CD4-positive, CD25-positive, alpha-beta regulatory T cell (primary cell): Measurements from ENCODE around the gene MALAT1. TPM values are rescaled to one million over a fixed set of nuclear protein-coding genes. Genes with fewer than 3 reads are reported as not detected.

ENCODE experiments used
- ATAC-seq, 2 donors: fragments of 150-1000 bp; cut with Tn5 transposase; one replicate each; pipeline ENCODE4 v1.10.0; 2021; ENCODE audit warnings: low read depth in 2 of 2, moderate number of reproducible peaks in 2 of 2, moderate library complexity in 1 of 2
- DNase-seq, 3 donors: peaks; one replicate each; pipeline versions ENCODE4 v3.0.0 to v3.0.0-alpha.2; 2012 to 2022; ENCODE audit warnings: mixed read lengths in 1 of 3
- H3K27ac ChIP-seq: one replicate; pipeline ENCODE4 v1.7.0; 2013; ENCODE audit warnings: mild to moderate bottlenecking, low read length; ENCODE audit not compliant: insufficient read depth, poor library complexity, severe bottlenecking
- H3K27me3 ChIP-seq: one replicate; pipeline ENCODE4 v1.7.0; 2013; ENCODE audit warnings: low read length; ENCODE audit not compliant: control insufficient read depth, insufficient read depth
- H3K36me3 ChIP-seq: one replicate; pipeline ENCODE4 v1.7.0; 2013; ENCODE audit warnings: mild to moderate bottlenecking, low read length, moderate library complexity; ENCODE audit not compliant: control insufficient read depth, insufficient read depth
- H3K4me1 ChIP-seq: 2 replicates; pipeline ENCODE4 v1.7.0; 2013; ENCODE audit warnings: mild to moderate bottlenecking, low read length; ENCODE audit not compliant: insufficient read depth, control insufficient read depth, poor library complexity, severe bottlenecking
- H3K4me3 ChIP-seq: one replicate; pipeline ENCODE4 v1.7.0; 2013; ENCODE audit warnings: low read depth, mild to moderate bottlenecking, low read length, moderate library complexity
- H3K9me3 ChIP-seq, 2 experiments: 1 replicate in 1 of 2; 2 replicates in 1 of 2; pipeline ENCODE4 v1.7.0; 2013; ENCODE audit warnings: low read length in 2 of 2, mild to moderate bottlenecking in 1 of 2, moderate library complexity in 1 of 2; ENCODE audit not compliant: control insufficient read depth in 2 of 2
- H3K27ac Mint-ChIP-seq, 3 donors: one replicate each; pipeline ENCODE4 v1.8.0; 2020 to 2022; ENCODE audit warnings: mild to moderate bottlenecking in 3 of 3, mixed read lengths in 3 of 3, moderate library complexity in 2 of 3
- H3K27me3 Mint-ChIP-seq: one replicate; pipeline ENCODE4 v1.8.0; 2022; ENCODE audit warnings: mild to moderate bottlenecking, mixed read lengths
- H3K36me3 Mint-ChIP-seq: one replicate; pipeline ENCODE4 v1.8.0; 2020; ENCODE audit warnings: mixed read lengths
- H3K4me1 Mint-ChIP-seq, 4 donors: one replicate each; pipeline ENCODE4 v1.8.0; 2020 to 2022; ENCODE audit warnings: mixed read lengths in 4 of 4, mild to moderate bottlenecking in 1 of 4
- H3K4me3 Mint-ChIP-seq, 4 donors: one replicate each; pipeline ENCODE4 v1.8.0; 2020 to 2022; ENCODE audit warnings: mild to moderate bottlenecking in 4 of 4, mixed read lengths in 4 of 4, moderate library complexity in 3 of 4
- H3K9me3 Mint-ChIP-seq, 7 donors: one replicate each; pipeline ENCODE4 v1.8.0; 2020 to 2022; ENCODE audit warnings: mixed read lengths in 7 of 7, mild to moderate bottlenecking in 3 of 7, moderate library complexity in 2 of 7
- polyA plus RNA-seq, 4 donors: library from polyadenylated mRNA; unstranded; fragments of 300-500 nt; fragmentation: Illumina TruSeq; gene quantifications; one replicate each; pipeline ENCODE4 v1.2.3, GENCODE V29; 2021
- total RNA-seq: library from RNA; stranded (reverse); gene quantifications from one replicate; pipeline ENCODE4 v1.2.3, GENCODE V29; 2022

The MALAT1 gene
- total and polyA plus RNA-seq, 5 donors from 2014 or later = 2,329 to 36,047 (median 3,054) TPM

DNA sequence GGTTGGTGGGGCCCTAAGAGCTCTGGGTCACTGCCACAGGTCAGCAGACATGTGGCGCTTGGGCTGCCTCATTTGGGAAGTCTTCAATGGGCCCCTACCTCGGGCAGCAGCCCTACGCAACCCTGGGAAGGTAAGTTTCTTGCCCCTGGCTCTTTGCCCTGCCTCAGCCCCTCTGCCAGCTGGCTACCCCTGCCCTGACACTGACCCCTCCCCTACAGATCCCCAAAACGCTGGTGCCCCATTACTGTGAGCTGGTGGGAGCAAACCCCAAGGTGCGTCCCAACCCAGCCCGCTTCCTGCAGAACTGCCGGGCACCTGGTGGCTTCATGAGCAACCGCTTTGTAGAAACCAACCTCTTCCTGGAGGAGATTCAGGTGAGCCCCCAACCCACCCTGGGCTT lies 27.9 kb downstream of the MALAT1 start:
- Mint-ChIP-seq H3K36me3 (peaks cover 9% of the 10 kb centered on the region), H3K4me1 (peaks cover 17 to 64% (median 31%) of the 10 kb centered on the region in 4 donors), H3K4me3 (peak overlapping the region; percentile 44 to 90 (median 74)), H3K27me3 (no peaks in the 10 kb centered on the region), H3K9me3 (no peaks in the 10 kb centered on the region), H3K27ac (no peak overlapping the region)
- no peak for DNase-seq
- no peak overlapping the region for H3K4me3 ChIP-seq
- ATAC-seq = no peak
- no peak overlapping the region for H3K27ac ChIP-seq
- no peaks in the 10 kb centered on the region for H3K9me3 ChIP-seq
- H3K27me3 ChIP-seq = no peaks in the 10 kb centered on the region
- H3K36me3 ChIP-seq = peaks cover 26% of the 10 kb centered on the region
- peaks cover 48% of the 10 kb centered on the region for H3K4me1 ChIP-seq

DNA sequence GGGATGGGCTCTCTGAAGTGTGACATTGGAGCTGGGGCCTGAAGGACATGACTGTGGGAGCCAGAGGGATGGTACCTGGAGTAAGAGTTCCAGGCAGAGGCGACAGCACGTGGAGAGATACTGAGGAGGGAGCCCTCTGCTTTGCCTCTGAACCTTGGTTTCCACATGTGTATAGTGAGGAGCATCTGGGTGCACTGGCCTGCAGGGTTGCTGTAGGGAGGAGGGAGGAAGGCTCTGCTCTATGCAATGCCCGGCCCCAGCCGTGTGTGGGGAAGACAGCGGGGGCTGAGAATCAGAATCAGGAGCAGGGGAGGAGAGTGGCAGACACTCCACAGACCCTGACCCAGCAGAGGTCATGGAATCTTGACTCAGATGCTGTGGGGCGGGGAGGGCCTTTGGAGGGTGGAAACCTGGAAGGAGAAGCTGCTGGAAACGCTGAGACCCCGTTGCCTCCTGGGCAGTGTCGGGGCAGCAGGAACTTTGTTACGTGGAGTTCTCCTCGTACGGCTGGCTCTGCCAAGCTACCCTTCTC lies 30.0 kb downstream of the MALAT1 start:
- Histone ChIP-seq H3K27ac (no peak overlapping the region), H3K4me3 (no peak overlapping the region), H3K9me3 (no peaks in the 10 kb centered on the region), H3K27me3 (no peaks in the 10 kb centered on the region), H3K36me3 (peaks cover 40% of the 10 kb centered on the region), H3K4me1 (peaks cover 27% of the 10 kb centered on the region)
- peak overlapping the region in 1 of 3 donors; percentile 36 for H3K27ac Mint-ChIP-seq
- H3K9me3 Mint-ChIP-seq = no peaks in the 10 kb centered on the region
- DNase-seq (no peak), ATAC-seq (no peak)
- H3K4me3 Mint-ChIP-seq = peak overlapping the region in 2 of 4 donors; percentile 48 to 78
- H3K4me1 Mint-ChIP-seq = peaks cover 4 to 45% (median 16%) of the 10 kb centered on the region in 4 donors
- H3K36me3 Mint-ChIP-seq = peaks cover 10% of the 10 kb centered on the region
- no peaks in the 10 kb centered on the region for H3K27me3 Mint-ChIP-seq

DNA sequence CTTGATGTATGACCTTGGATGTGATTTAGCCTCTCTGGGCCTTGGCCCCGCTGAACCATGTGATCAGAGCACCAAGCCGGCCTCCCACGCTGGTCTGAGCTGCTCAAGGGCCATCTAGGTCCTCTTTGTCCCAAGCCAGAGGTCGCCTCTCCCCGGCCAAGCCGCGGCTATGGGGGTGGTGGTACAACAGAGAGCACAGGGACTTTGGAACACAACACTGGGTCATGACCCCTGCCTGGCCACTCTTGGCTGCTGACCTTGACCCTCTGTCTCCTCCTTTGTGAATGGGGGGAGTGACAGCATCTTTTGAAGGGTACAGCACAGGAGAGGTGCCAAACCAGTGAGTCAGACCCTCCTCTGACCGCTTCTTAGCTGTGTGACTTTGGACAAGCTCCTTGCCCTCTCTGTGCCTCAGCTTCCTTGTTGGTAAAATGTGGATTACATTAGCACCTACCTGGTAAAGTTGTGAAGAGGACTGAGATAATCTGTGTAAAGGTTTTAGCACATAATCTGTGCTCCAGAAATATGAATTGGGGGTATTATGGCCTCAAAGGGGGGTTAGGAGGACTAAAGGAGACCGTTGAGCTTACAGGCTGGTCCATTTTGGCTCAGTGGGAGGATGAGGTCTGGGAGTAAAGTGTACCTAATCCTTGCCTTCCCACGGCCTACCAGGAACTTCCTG lies 30.8 kb downstream of the MALAT1 start:
- Mint-ChIP-seq H3K27ac (peak overlapping the region; percentile 14 to 69 (median 43)), H3K9me3 (no peaks in the 10 kb centered on the region), H3K4me1 (peaks cover under 1 to 38% (median 11%) of the 10 kb centered on the region in 4 donors), H3K27me3 (no peaks in the 10 kb centered on the region), H3K4me3 (peak overlapping the region in 3 of 4 donors; percentile 2 to 78 (median 38)), H3K36me3 (peaks cover 10% of the 10 kb centered on the region)
- DNase-seq (no peak), ATAC-seq (no peak)
- no peak overlapping the region for H3K27ac ChIP-seq
- H3K4me3 ChIP-seq = no peak overlapping the region
- H3K27me3 ChIP-seq = no peaks in the 10 kb centered on the region
- no peaks in the 10 kb centered on the region for H3K9me3 ChIP-seq
- peaks cover 20% of the 10 kb centered on the region for H3K4me1 ChIP-seq
- H3K36me3 ChIP-seq = peaks cover 40% of the 10 kb centered on the region

- peaks cover 40% of the 10 kb centered on the region for H3K36me3 ChIP-seq
- H3K27me3 Mint-ChIP-seq = no peaks in the 10 kb centered on the region
- DNase-seq (peak in 1 of 3 donors; percentile 72), ATAC-seq (peak; percentile 69 to 75)
- peak overlapping the region in 2 of 4 donors; percentile 2 to 78 for H3K4me3 Mint-ChIP-seq
- H3K36me3 Mint-ChIP-seq = peaks cover 10% of the 10 kb centered on the region
- H3K4me1 Mint-ChIP-seq = peaks cover 0 to 38% (median 11%) of the 10 kb centered on the region in 4 donors
- H3K27ac ChIP-seq = no peak overlapping the region
- H3K4me1 ChIP-seq = peaks cover 20% of the 10 kb centered on the region
- no peaks in the 10 kb centered on the region for H3K9me3 Mint-ChIP-seq
- no peaks in the 10 kb centered on the region for H3K9me3 ChIP-seq
- no peaks in the 10 kb centered on the region for H3K27me3 ChIP-seq
- H3K27ac Mint-ChIP-seq = peak overlapping the region; percentile 26 to 69 (median 43)
- H3K4me3 ChIP-seq = no peak overlapping the region
These were observed 31.3 kb downstream of the MALAT1 start for GRCh38 chr11:65530157-65530496.

GRCh38 chr11:65532388-65533064 lies 33.7 kb downstream of the MALAT1 start:
- peaks cover 9% of the 10 kb centered on the region for H3K4me1 ChIP-seq
- H3K9me3 Mint-ChIP-seq = no peaks in the 10 kb centered on the region
- DNase-seq (no peak), ATAC-seq (no peak)
- H3K27ac Mint-ChIP-seq = no peak overlapping the region
- H3K9me3 ChIP-seq = no peaks in the 10 kb centered on the region
- H3K36me3 Mint-ChIP-seq = peaks cover 10% of the 10 kb centered on the region
- H3K27me3 ChIP-seq = no peaks in the 10 kb centered on the region
- no peaks in the 10 kb centered on the region for H3K27me3 Mint-ChIP-seq
- no peak overlapping the region for H3K4me3 ChIP-seq
- no peak overlapping the region for H3K27ac ChIP-seq
- peaks cover 0 to 22% (median 8%) of the 10 kb centered on the region in 4 donors for H3K4me1 Mint-ChIP-seq
- peaks cover 40% of the 10 kb centered on the region for H3K36me3 ChIP-seq
- H3K4me3 Mint-ChIP-seq = no peak overlapping the region

GRCh38 chr11:65535102-65535501 lies 36.3 kb downstream of the MALAT1 start:
- peaks cover 6% of the 10 kb centered on the region for H3K36me3 Mint-ChIP-seq
- H3K27ac Mint-ChIP-seq = peak overlapping the region in 2 of 3 donors; percentile 37 to 56

GRCh38 chr11:65536412-65537295 lies 37.8 kb downstream of the MALAT1 start:
- H3K36me3 Mint-ChIP-seq = peaks cover 2% of the 10 kb centered on the region
- no peak for DNase-seq
- no peak overlapping the region for H3K27ac Mint-ChIP-seq
- H3K4me1 Mint-ChIP-seq = peaks cover 0 to 18% (median 4%) of the 10 kb centered on the region in 4 donors
- peaks cover 25% of the 10 kb centered on the region for H3K36me3 ChIP-seq
- peaks cover 16% of the 10 kb centered on the region for H3K4me1 ChIP-seq
- H3K4me3 Mint-ChIP-seq = peak overlapping the region in 1 of 4 donors; percentile 7
- H3K4me3 ChIP-seq = no peak overlapping the region
- H3K27me3 Mint-ChIP-seq = no peaks in the 10 kb centered on the region
- H3K9me3 Mint-ChIP-seq = no peaks in the 10 kb centered on the region
- H3K27ac ChIP-seq = no peak overlapping the region
- H3K9me3 ChIP-seq = no peaks in the 10 kb centered on the region
- no peaks in the 10 kb centered on the region for H3K27me3 ChIP-seq
- no peak for ATAC-seq

More at GRCh38 chr11:65535102-65535501, 36.3 kb downstream of the MALAT1 start:
- Histone ChIP-seq H3K27me3 (no peaks in the 10 kb centered on the region), H3K36me3 (peaks cover 40% of the 10 kb centered on the region), H3K4me1 (peaks cover 9% of the 10 kb centered on the region), H3K4me3 (no peak overlapping the region), H3K27ac (no peak overlapping the region), H3K9me3 (no peaks in the 10 kb centered on the region)
- no peak for DNase-seq
- H3K9me3 Mint-ChIP-seq = no peaks in the 10 kb centered on the region
- peaks cover 0 to 12% (median 1%) of the 10 kb centered on the region in 4 donors for H3K4me1 Mint-ChIP-seq
- no peak for ATAC-seq
- H3K27me3 Mint-ChIP-seq = no peaks in the 10 kb centered on the region
- H3K4me3 Mint-ChIP-seq = peak overlapping the region in 1 of 4 donors; percentile 68
